HEK293 (cell line): ENCODE data around the gene ENOX2.

ENCODE experiments used
- CTCF ChIA-PET: fragments of 350-600 bp; formaldehyde crosslinking; extraction: SDS; loops from one replicate; lab custom pipeline; 2021; ENCODE audit warnings: antibody characterized with exemption; lab: Yijun Ruan, JAX
- POLR2A ChIA-PET: fragments of 300-600 bp; formaldehyde crosslinking; extraction: SDS; loops from one replicate; lab custom pipeline; 2020; ENCODE audit warnings: antibody characterized with exemption, inconsistent platforms; lab: Yijun Ruan, JAX
- H3K27ac ChIP-seq: fragments of 200-500 bp; sonication (Bioruptor generic); 2 replicates; pipeline ENCODE4 v1.5.1; 2014; ENCODE audit warnings: low read depth, low read length, control low read depth, inconsistent platforms; ENCODE audit errors: extremely low read depth
- H3K36me3 ChIP-seq, 2 experiments: fragments of 200-500 bp in 1 of 2; sonication (Bioruptor generic) in 1 of 2; 1 replicate in 1 of 2; 2 replicates in 1 of 2; pipeline ENCODE4 v1.5.1; 2014 to 2017; ENCODE audit warnings: inconsistent platforms in 2 of 2, low read length in 2 of 2; ENCODE audit not compliant: control insufficient read depth in 2 of 2, insufficient read depth in 1 of 2
- H3K4me1 ChIP-seq: fragments of 200-500 bp; sonication (Bioruptor generic); 2 replicates; pipeline ENCODE4 v1.5.1; 2014; ENCODE audit warnings: mild to moderate bottlenecking, low read length, inconsistent platforms; ENCODE audit not compliant: control insufficient read depth, insufficient read depth
- H3K4me3 ChIP-seq: 2 replicates; pipeline ENCODE4 v1.5.1; 2011; ENCODE audit warnings: low read depth, mild to moderate bottlenecking, control low read depth, low read length, moderate library complexity
- H3K9me3 ChIP-seq: fragments of 200-500 bp; sonication (Bioruptor generic); 2 replicates; pipeline ENCODE4 v1.5.1; 2014; ENCODE audit warnings: low read depth, low read length, inconsistent platforms; ENCODE audit not compliant: control insufficient read depth, insufficient read depth
- BCL11B ChIP-seq: fragments of 450-650 bp; formaldehyde crosslinking; IDR thresholded peaks from 2 replicates; pipeline ENCODE4 v1.5.1; 2016; ENCODE audit warnings: low read depth, missing biosample characterization, missing genetic modification characterization
- FEZF1 ChIP-seq: fragments of 450-650 bp; formaldehyde crosslinking; IDR thresholded peaks from 2 replicates; pipeline ENCODE4 v1.5.1; 2016; ENCODE audit warnings: missing biosample characterization, missing genetic modification characterization
- IKZF3 ChIP-seq: fragments of 450-650 bp; IDR thresholded peaks from 2 replicates; pipeline ENCODE4 v1.5.0; 2018; ENCODE audit warnings: missing biosample characterization, mild to moderate bottlenecking, missing genetic modification characterization, moderate library complexity
- PRDM1 ChIP-seq: fragments of 450-650 bp; formaldehyde crosslinking; IDR thresholded peaks from 2 replicates; pipeline ENCODE4; 2016; ENCODE audit warnings: missing biosample characterization, missing genetic modification characterization
- ZFP41 ChIP-seq: fragments of 450-650 bp; formaldehyde crosslinking; IDR thresholded peaks from 2 replicates; pipeline ENCODE4 v1.5.1; 2016; ENCODE audit warnings: missing biosample characterization, missing genetic modification characterization, borderline replicate concordance
- ZNF19 ChIP-seq: fragments of 450-650 bp; formaldehyde crosslinking; IDR thresholded peaks from 2 replicates; pipeline ENCODE4; 2016; ENCODE audit warnings: missing biosample characterization, missing genetic modification characterization, low read depth
- ZNF24 ChIP-seq: fragments of 450-650 bp; formaldehyde crosslinking; IDR thresholded peaks from 2 replicates; pipeline ENCODE4 v1.5.1; 2016; ENCODE audit warnings: missing biosample characterization, missing genetic modification characterization
- ZNF416 ChIP-seq: fragments of 450-650 bp; formaldehyde crosslinking; IDR thresholded peaks from 2 replicates; pipeline ENCODE4 v1.5.1; 2016; ENCODE audit warnings: missing biosample characterization, missing genetic modification characterization
- ZNF423 ChIP-seq: fragments of 450-650 bp; formaldehyde crosslinking; IDR thresholded peaks from 2 replicates; pipeline ENCODE4 v1.5.1; 2016; ENCODE audit warnings: missing biosample characterization, missing genetic modification characterization
- ZNF518A ChIP-seq: fragments of 450-650 bp; formaldehyde crosslinking; conservative IDR thresholded peaks from 2 replicates; pipeline ENCODE4 v1.5.1; 2016; ENCODE audit warnings: low read depth, missing biosample characterization, missing genetic modification characterization
- ZNF596 ChIP-seq: fragments of 450-650 bp; IDR thresholded peaks from 2 replicates; pipeline ENCODE4 v1.5.0; 2018; ENCODE audit warnings: missing biosample characterization, mild to moderate bottlenecking, missing genetic modification characterization, moderate library complexity
- ZNF76 ChIP-seq: fragments of 450-650 bp; formaldehyde crosslinking; IDR thresholded peaks from 2 replicates; pipeline ENCODE4; 2016; ENCODE audit warnings: low read depth, missing biosample characterization, missing genetic modification characterization, borderline replicate concordance
- ZNF791 ChIP-seq: fragments of 450-650 bp; formaldehyde crosslinking; IDR thresholded peaks from 2 replicates; pipeline ENCODE4 v1.5.1; 2016; ENCODE audit warnings: missing biosample characterization, missing genetic modification characterization
- TF ChIP-seq, protein P1 (sequence below): fragments of 450-650 bp; formaldehyde crosslinking; IDR thresholded peaks from 2 replicates; pipeline ENCODE4 v1.5.1; 2016; ENCODE audit warnings: missing biosample characterization, missing genetic modification characterization, low read depth
- TF ChIP-seq, protein P2 (sequence below): fragments of 450-650 bp; formaldehyde crosslinking; IDR thresholded peaks from 2 replicates; pipeline ENCODE4 v1.5.1; 2016; ENCODE audit warnings: missing biosample characterization, missing genetic modification characterization
- TF ChIP-seq, protein P3 (sequence below): fragments of 450-650 bp; formaldehyde crosslinking; IDR thresholded peaks from 2 replicates; pipeline ENCODE4 v1.5.1; 2016; ENCODE audit warnings: missing biosample characterization, missing genetic modification characterization

The ENOX2 gene

DNA sequence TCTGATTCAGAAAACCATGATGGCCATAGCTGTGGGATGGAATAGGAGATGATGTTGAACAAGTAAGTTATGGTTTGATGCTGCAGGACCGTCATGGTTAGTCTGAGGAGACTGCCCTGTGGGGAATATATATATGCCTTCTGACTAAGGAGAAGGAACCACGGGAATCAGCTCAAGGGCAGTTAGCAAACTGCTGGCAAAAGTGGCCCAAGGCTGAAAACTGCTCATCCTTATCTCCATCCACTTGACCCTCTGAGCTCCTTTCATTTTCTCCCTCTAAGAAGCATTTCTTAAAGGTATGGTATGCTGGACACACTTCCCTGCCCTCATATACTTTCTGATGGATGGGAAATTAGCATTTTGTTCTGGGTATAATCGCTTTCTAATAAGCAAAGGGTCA lies 161.9 kb downstream of the ENOX2 start (continued):
- TF ChIP-seq, protein P1, sequence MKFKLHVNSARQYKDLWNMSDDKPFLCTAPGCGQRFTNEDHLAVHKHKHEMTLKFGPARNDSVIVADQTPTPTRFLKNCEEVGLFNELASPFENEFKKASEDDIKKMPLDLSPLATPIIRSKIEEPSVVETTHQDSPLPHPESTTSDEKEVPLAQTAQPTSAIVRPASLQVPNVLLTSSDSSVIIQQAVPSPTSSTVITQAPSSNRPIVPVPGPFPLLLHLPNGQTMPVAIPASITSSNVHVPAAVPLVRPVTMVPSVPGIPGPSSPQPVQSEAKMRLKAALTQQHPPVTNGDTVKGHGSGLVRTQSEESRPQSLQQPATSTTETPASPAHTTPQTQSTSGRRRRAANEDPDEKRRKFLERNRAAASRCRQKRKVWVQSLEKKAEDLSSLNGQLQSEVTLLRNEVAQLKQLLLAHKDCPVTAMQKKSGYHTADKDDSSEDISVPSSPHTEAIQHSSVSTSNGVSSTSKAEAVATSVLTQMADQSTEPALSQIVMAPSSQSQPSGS (tag by site-specific recombination): no peak
- TF ChIP-seq ZNF596 (tag by site-specific recombination) (no peak), ZNF416 (no peak), ZFP41 (no peak), ZNF19 (tag by site-specific recombination) (no peak), BCL11B (no peak)
- TF ChIP-seq, protein P2, sequence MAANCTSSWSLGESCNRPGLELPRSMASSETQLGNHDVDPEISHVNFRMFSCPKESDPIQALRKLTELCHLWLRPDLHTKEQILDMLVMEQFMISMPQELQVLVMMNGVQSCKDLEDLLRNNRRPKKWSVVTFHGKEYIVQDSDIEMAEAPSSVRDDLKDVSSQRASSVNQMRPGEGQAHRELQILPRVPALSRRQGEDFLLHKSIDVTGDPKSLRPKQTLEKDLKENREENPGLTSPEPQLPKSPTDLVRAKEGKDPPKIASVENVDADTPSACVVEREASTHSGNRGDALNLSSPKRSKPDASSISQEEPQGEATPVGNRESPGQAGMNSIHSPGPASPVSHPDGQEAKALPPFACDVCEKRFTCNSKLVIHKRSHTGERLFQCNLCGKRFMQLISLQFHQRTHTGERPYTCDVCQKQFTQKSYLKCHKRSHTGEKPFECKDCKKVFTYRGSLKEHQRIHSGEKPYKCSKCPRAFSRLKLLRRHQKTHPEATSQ (tag by site-specific recombination): no peak

- H3K36me3 ChIP-seq: no peaks in the 10 kb centered on the region
- H3K27ac ChIP-seq: no peak overlapping the region
- TF ChIP-seq ZNF76 (tag by site-specific recombination) (no peak), ZNF24 (tag by site-specific recombination) (no peak), ZNF423 (tag by site-specific recombination) (no peak), PRDM1 (tag by site-specific recombination) (no peak), ZFP41 (no peak), ZNF791 (tag by site-specific recombination) (no peak), IKZF3 (no peak), FEZF1 (tag by site-specific recombination) (no peak), ZNF518A (tag by site-specific recombination) (no peak)
- TF ChIP-seq, protein P3, sequence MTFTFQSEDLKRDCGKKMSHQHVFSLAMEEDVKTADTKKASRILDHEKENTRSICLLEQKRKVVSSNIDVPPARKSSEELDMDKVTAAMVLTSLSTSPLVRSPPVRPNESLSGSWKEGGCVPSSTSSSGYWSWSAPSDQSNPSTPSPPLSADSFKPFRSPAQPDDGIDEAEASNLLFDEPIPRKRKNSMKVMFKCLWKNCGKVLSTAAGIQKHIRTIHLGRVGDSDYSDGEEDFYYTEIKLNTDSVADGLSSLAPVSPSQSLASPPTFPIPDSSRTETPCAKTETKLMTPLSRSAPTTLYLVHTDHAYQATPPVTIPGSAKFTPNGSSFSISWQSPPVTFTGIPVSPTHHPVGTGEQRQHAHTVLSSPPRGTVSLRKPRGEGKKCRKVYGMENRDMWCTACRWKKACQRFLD (tag by site-specific recombination): no peak
- TF ChIP-seq, all 188 proteins: peak for 0
- POLR2A ChIA-PET: no interaction called here
- CTCF ChIA-PET: no interaction called here
- no peaks in the 10 kb centered on the region; the same call in 1 of the 2 replicates for H3K4me1 ChIP-seq
- no peaks in the 10 kb centered on the region for H3K9me3 ChIP-seq
- H3K4me3 ChIP-seq: no peak overlapping the region
Measured at GRCh38 chrX:130738638-130739195, 164.3 kb downstream of the ENOX2 start.
